NT2/D1 (cell line): ENCODE data around the gene TMEM63A.
A peak's percentile ranks its signal among the peaks of the same experiment; 100 is the strongest.

Source experiments
- DNase-seq: peaks from one replicate; pipeline ENCODE4 v3.0.0-alpha.2; 2011; ENCODE audit warnings: low read depth, low spot score
- H3K27me3 ChIP-seq: 2 replicates; pipeline ENCODE4 v1.6.0; 2011; ENCODE audit warnings: mild to moderate bottlenecking; ENCODE audit not compliant: insufficient read length, insufficient read depth
- H3K36me3 ChIP-seq: 2 replicates; pipeline ENCODE4 v1.6.1; 2011; ENCODE audit warnings: mild to moderate bottlenecking, low read length, mixed read lengths; ENCODE audit not compliant: insufficient read depth, insufficient read length
- H3K4me1 ChIP-seq: 2 replicates; pipeline ENCODE4 v1.5.1; 2011; ENCODE audit not compliant: insufficient read depth, insufficient read length
- H3K4me3 ChIP-seq: 2 replicates; pipeline ENCODE4 v1.5.1; 2011; ENCODE audit warnings: low read depth; ENCODE audit not compliant: insufficient read length
- H3K9ac ChIP-seq: 2 replicates; pipeline ENCODE4 v1.6.0; 2011; ENCODE audit warnings: low read depth; ENCODE audit not compliant: insufficient read length
- H3K9me3 ChIP-seq: 2 replicates; pipeline ENCODE4 v1.5.1; 2011; ENCODE audit warnings: mild to moderate bottlenecking, low read length; ENCODE audit not compliant: insufficient read depth
- SUZ12 ChIP-seq: IDR thresholded peaks from 2 replicates; pipeline ENCODE4 v1.6.1; 2011; ENCODE audit not compliant: insufficient read length, insufficient read depth; ENCODE audit errors: extremely low read depth
- YY1 ChIP-seq: IDR thresholded peaks from 2 replicates; pipeline ENCODE4 v1.6.1; 2011; ENCODE audit not compliant: insufficient read length, insufficient read depth
- ZNF274 ChIP-seq: IDR thresholded peaks from 2 replicates; pipeline ENCODE4 v1.6.1; 2011; ENCODE audit warnings: mild to moderate bottlenecking, low read depth, low read length

Gene TMEM63A

GRCh38 chr1:225907341-225907740 is 25.2 kb upstream of the TMEM63A start:
- Histone ChIP-seq H3K27me3 (peaks cover 32% of the 10 kb centered on the region), H3K36me3 (no peaks in the 10 kb centered on the region), H3K4me1 (no peaks in the 10 kb centered on the region), H3K9me3 (no peaks in the 10 kb centered on the region), H3K9ac (no peak overlapping the region), H3K4me3 (no peak overlapping the region)
- TF ChIP-seq ZNF274 (no peak), YY1 (no peak), SUZ12 (no peak)
- DNase-seq, result no peak

- H3K9me3 ChIP-seq, result no peaks in the 10 kb centered on the region
- no peak overlapping the region for H3K4me3 ChIP-seq
- H3K27me3 ChIP-seq, result peaks cover 27% of the 10 kb centered on the region
- no peaks in the 10 kb centered on the region for H3K36me3 ChIP-seq
- TF ChIP-seq ZNF274 (no peak), SUZ12 (no peak), YY1 (no peak)
- H3K9ac ChIP-seq, result no peak overlapping the region
- no peaks in the 10 kb centered on the region for H3K4me1 ChIP-seq
- DNase-seq, result no peak
Measured at GRCh38 chr1:225906467-225906866, 24.3 kb upstream of the TMEM63A start.

- H3K36me3 ChIP-seq, result no peaks in the 10 kb centered on the region
- H3K9me3 ChIP-seq, result no peaks in the 10 kb centered on the region
- TF ChIP-seq ZNF274 (no peak), YY1 (no peak), SUZ12 (no peak)
- no peak for DNase-seq
- H3K4me1 ChIP-seq, result peaks cover 10% of the 10 kb centered on the region
- H3K27me3 ChIP-seq, result peaks cover 29% of the 10 kb centered on the region
- H3K4me3 ChIP-seq, result no peak overlapping the region
- no peak overlapping the region for H3K9ac ChIP-seq
Measured at GRCh38 chr1:225903623-225904022, 21.4 kb upstream of the TMEM63A start.

- TF ChIP-seq SUZ12 (no peak), ZNF274 (no peak), YY1 (no peak)
- peak; percentile 98 for DNase-seq
- H3K9ac ChIP-seq, result peak overlapping the region; percentile 46
Measured at GRCh38 chr1:225899044-225899925, 17.1 kb upstream of the TMEM63A start.

GRCh38 chr1:225897595-225898514 is 15.7 kb upstream of the TMEM63A start:
- Histone ChIP-seq H3K4me1 (peaks cover 18% of the 10 kb centered on the region), H3K9ac (peak overlapping the region; percentile 11), H3K36me3 (no peaks in the 10 kb centered on the region), H3K4me3 (no peak overlapping the region), H3K27me3 (peaks cover 7% of the 10 kb centered on the region), H3K9me3 (no peaks in the 10 kb centered on the region)
- TF ChIP-seq ZNF274 (no peak), YY1 (no peak), SUZ12 (no peak)
- no peak for DNase-seq

More at GRCh38 chr1:225899044-225899925, 17.1 kb upstream of the TMEM63A start:
- peak overlapping the region; percentile 6 for H3K4me3 ChIP-seq
- H3K4me1 ChIP-seq, result peaks cover 18% of the 10 kb centered on the region
- peaks cover 15% of the 10 kb centered on the region for H3K27me3 ChIP-seq
- no peaks in the 10 kb centered on the region for H3K9me3 ChIP-seq
- H3K36me3 ChIP-seq, result no peaks in the 10 kb centered on the region

GRCh38 chr1:225896937-225897549 is 14.9 kb upstream of the TMEM63A start:
- no peak overlapping the region for H3K9ac ChIP-seq
- peaks cover 18% of the 10 kb centered on the region for H3K4me1 ChIP-seq
- H3K27me3 ChIP-seq, result peaks cover 7% of the 10 kb centered on the region
- no peaks in the 10 kb centered on the region for H3K36me3 ChIP-seq
- no peak for DNase-seq
- H3K9me3 ChIP-seq, result no peaks in the 10 kb centered on the region
- H3K4me3 ChIP-seq, result no peak overlapping the region
- TF ChIP-seq ZNF274, result no peak
- no peak for TF ChIP-seq SUZ12
- TF ChIP-seq YY1, result no peak
